Tibial nerve (tissue), 4 donors: ENCODE data around the gene GALK1. TPM values are rescaled to one million over a fixed set of nuclear protein-coding genes. Genes with fewer than 3 reads are reported as not detected.

Source experiments
- DNase-seq, 2 donors: peaks; one replicate each; pipeline ENCODE4 v3.0.0-alpha.2; 2019; ENCODE audit warnings: low spot score in 2 of 2
- H3K27ac ChIP-seq, 4 donors: fragments of 200-600 bp; sonication (generic) in 3 of 4; one replicate each; pipeline ENCODE4 v1.5.1; 2017 to 2019; ENCODE audit warnings: mild to moderate bottlenecking in 1 of 4
- H3K27me3 ChIP-seq, 2 donors: fragments of 200-600 bp; sonication (generic) in 1 of 2; one replicate each; pipeline versions ENCODE4 v1.5.1 to v1.6.0; 2017 to 2019
- H3K36me3 ChIP-seq, 3 donors: fragments of 200-600 bp; sonication (generic); one replicate each; pipeline ENCODE4 v1.5.1; 2018 to 2019
- H3K4me1 ChIP-seq, 4 donors: fragments of 200-600 bp; sonication (generic) in 3 of 4; one replicate each; pipeline ENCODE4 v1.5.1; 2017 to 2019
- H3K4me3 ChIP-seq, 4 donors: fragments of 200-600 bp; sonication (generic) in 3 of 4; one replicate each; pipeline ENCODE4 v1.5.1; 2017 to 2019; ENCODE audit warnings: mild to moderate bottlenecking in 1 of 4, moderate library complexity in 1 of 4
- H3K9me3 ChIP-seq, 4 donors: fragments of 200-600 bp; sonication (generic) in 3 of 4; one replicate each; pipeline ENCODE4 v1.5.1; 2017 to 2019
- EP300 ChIP-seq, 2 donors: sonication (generic); formaldehyde crosslinking; IDR thresholded peaks; one replicate each; pipeline ENCODE4 v1.6.1; 2017; ENCODE audit warnings: antibody characterized with exemption in 2 of 2, mild to moderate bottlenecking in 1 of 2
- POLR2A ChIP-seq, 2 donors: fragments of 450-650 bp; IDR thresholded peaks; one replicate each; pipeline ENCODE4 v1.6.1; 2017; ENCODE audit warnings: antibody characterized with exemption in 2 of 2, mild to moderate bottlenecking in 2 of 2, moderate library complexity in 2 of 2
- WGBS, 2 donors: methylation state at CpG; one replicate each; pipeline ENCODE4 v1.1.5; 2018; 5-methylcytosine and 5-hydroxymethylcytosine counted together
- total RNA-seq, 4 donors: library from RNA; depleted of rRNA; stranded (reverse); fragments of >200 nt; gene quantifications; one replicate each; pipeline ENCODE4 v1.1.0, GENCODE V29; 2016
- TF ChIP-seq, protein P1 (sequence below), 5 experiments: fragments of 200-600 bp in 3 of 5; fragments of 450-650 bp in 2 of 5; sonication (generic) in 3 of 5; IDR thresholded peaks; one replicate each; pipeline ENCODE4 v1.5.1; 2016 to 2019; ENCODE audit warnings: antibody characterized with exemption in 5 of 5, mild to moderate bottlenecking in 3 of 5, moderate library complexity in 2 of 5

The GALK1 gene
- total RNA-seq, 4 donors from 2014 or later: 54.5 to 57.5 (median 55.6) TPM

DNA sequence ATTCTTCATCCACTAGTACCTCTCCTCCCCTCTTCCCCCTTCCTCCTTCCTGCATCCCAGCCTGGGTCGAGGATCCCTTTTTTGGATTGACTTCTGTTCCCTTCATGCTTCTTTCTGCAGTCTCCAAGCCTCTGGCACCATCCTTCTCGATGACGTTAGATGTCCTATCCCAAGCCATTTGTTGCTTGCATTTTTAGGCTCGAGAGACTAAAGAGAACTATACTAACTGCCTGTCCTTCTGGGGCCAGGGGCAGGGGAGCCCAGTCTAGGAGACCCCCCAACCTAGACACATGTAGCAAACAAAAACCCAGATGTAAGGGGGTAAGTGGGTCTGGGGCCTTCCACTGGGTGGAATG, 43.5 kb upstream of the GALK1 start:
- peak overlapping the region in 3 of 4 donors; percentile 11 to 83 (median 79) for H3K27ac ChIP-seq
- H3K27me3 ChIP-seq: no peaks in the 10 kb centered on the region
- no peaks in the 10 kb centered on the region for H3K9me3 ChIP-seq
- WGBS, 2 donors: 63 to 69% methylated on average over 4 of the region's 4 CpGs
- H3K4me1 ChIP-seq: peaks cover 0 to 43% (median 6%) of the 10 kb centered on the region in 4 donors
- TF ChIP-seq EP300 (IDR thresholded peaks at IDR 0.05) (no peak), POLR2A (IDR thresholded peaks at IDR 0.05) (no peak)
- TF ChIP-seq, protein P1, sequence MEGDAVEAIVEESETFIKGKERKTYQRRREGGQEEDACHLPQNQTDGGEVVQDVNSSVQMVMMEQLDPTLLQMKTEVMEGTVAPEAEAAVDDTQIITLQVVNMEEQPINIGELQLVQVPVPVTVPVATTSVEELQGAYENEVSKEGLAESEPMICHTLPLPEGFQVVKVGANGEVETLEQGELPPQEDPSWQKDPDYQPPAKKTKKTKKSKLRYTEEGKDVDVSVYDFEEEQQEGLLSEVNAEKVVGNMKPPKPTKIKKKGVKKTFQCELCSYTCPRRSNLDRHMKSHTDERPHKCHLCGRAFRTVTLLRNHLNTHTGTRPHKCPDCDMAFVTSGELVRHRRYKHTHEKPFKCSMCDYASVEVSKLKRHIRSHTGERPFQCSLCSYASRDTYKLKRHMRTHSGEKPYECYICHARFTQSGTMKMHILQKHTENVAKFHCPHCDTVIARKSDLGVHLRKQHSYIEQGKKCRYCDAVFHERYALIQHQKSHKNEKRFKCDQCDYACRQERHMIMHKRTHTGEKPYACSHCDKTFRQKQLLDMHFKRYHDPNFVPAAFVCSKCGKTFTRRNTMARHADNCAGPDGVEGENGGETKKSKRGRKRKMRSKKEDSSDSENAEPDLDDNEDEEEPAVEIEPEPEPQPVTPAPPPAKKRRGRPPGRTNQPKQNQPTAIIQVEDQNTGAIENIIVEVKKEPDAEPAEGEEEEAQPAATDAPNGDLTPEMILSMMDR (IDR thresholded peaks at IDR 0.05): no peak
- no peak for DNase-seq
- no peak overlapping the region for H3K4me3 ChIP-seq
- peaks cover 0 to 42% (median 0%) of the 10 kb centered on the region in 3 donors for H3K36me3 ChIP-seq

DNA sequence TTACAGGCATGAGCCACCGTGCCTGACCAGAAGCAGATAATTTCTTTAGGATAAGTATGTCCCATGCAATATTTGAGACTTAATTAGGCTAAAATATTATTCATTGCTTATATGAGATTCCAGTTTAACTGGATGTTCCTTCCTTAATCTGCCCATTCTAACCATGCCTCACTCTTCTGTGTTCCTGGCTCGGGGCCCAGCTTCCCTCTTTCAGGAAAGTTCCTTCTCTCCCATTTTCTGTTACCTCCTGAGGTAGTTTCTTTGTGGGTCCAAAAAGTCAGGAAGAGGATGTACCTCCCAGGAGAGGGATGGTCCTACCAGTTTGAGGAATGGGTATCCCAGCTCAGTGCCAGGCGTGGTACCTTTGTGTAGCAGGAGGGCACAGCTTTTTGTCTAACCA, 42.9 kb upstream of the GALK1 start:
- peak overlapping the region in 2 of 4 donors; percentile 79 to 83 for H3K27ac ChIP-seq
- H3K27me3 ChIP-seq: no peaks in the 10 kb centered on the region
- TF ChIP-seq EP300 (IDR thresholded peaks at IDR 0.05): no peak
- TF ChIP-seq, protein P1 (IDR thresholded peaks at IDR 0.05): no peak
- TF ChIP-seq POLR2A (IDR thresholded peaks at IDR 0.05): no peak
- H3K4me1 ChIP-seq: peaks cover 0 to 43% (median 6%) of the 10 kb centered on the region in 4 donors
- H3K36me3 ChIP-seq: peaks cover 0 to 36% (median 0%) of the 10 kb centered on the region in 3 donors
- no peaks in the 10 kb centered on the region for H3K9me3 ChIP-seq
- no peak for DNase-seq
- no peak overlapping the region for H3K4me3 ChIP-seq
- 92 to 94% methylated on average over 3 of the region's 3 CpGs for WGBS, 2 donors

DNA sequence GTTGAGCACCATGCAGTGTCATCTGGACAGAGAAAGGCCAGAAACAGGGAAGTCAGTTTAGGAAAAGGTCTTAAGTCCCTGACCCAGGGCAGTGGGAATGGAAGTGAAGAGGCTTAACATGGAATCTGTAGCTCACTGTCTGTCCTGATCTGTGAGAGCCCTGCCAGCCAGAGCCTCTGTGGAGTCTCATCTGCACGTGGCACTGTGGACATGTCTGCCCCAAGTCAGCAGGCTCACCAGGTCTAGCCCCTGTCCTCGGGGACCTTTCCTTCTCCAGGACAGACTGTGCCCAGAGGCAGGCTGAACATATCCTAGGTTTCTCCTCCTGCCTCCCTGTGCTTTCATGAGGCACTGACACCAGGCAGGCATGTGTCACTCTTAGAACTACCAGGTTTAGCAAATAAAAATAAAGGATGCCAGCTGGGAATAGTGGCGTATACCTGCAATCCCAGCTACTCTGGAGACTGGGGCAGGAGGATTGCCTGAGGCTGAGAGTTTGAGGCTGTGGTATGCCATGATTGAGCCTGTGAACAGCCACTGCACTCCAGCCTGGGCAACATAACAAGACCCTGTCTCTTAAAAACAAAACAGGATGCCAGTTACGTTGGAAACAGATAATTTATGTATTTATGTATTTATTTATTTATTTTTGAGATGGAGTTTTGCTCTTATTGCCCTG, 42.0 kb upstream of the GALK1 start:
- no peaks in the 10 kb centered on the region for H3K9me3 ChIP-seq
- H3K27ac ChIP-seq: no peak overlapping the region
- TF ChIP-seq POLR2A (IDR thresholded peaks at IDR 0.05) (no peak), EP300 (IDR thresholded peaks at IDR 0.05) (no peak)
- TF ChIP-seq, protein P1 (IDR thresholded peaks at IDR 0.05): no peak
- peaks cover 0 to 43% (median 6%) of the 10 kb centered on the region in 4 donors for H3K4me1 ChIP-seq
- no peaks in the 10 kb centered on the region for H3K27me3 ChIP-seq
- WGBS, 2 donors: 76 to 81% methylated on average over 4 of the region's 4 CpGs
- DNase-seq: no peak
- H3K4me3 ChIP-seq: no peak overlapping the region
- H3K36me3 ChIP-seq: peaks cover 0 to 27% (median 0%) of the 10 kb centered on the region in 3 donors

DNA sequence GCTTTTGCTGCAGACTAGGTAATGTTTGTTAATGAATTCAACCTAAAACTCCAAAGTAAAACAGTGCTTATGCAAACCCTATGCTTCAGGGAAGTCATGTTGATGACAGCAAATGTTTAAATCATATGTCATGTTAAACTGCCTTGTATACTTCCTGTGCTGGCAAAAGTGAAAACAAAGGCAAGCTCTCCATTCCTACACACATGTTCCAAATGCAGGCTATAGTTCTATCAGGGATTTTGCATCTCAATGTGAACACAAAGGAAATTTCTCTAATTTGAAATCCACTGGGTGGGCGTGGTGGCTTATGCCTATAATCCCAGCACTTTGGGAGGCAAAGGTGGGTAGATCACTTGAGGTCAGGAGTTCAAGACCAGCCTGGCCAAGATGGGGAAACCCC, 38.9 kb upstream of the GALK1 start:
- peaks cover 0 to 23% (median 10%) of the 10 kb centered on the region in 3 donors for H3K36me3 ChIP-seq
- H3K4me3 ChIP-seq: no peak overlapping the region
- H3K9me3 ChIP-seq: no peaks in the 10 kb centered on the region
- no peak for TF ChIP-seq POLR2A (IDR thresholded peaks at IDR 0.05)
- TF ChIP-seq EP300 (IDR thresholded peaks at IDR 0.05): no peak
- TF ChIP-seq, protein P1 (IDR thresholded peaks at IDR 0.05): no peak
- 85 to 100% methylated on average over 1 of the region's 1 CpG for WGBS, 2 donors
- no peak for DNase-seq
- peaks cover 0 to 22% (median 2%) of the 10 kb centered on the region in 4 donors for H3K4me1 ChIP-seq
- no peak overlapping the region for H3K27ac ChIP-seq
- H3K27me3 ChIP-seq: no peaks in the 10 kb centered on the region

DNA sequence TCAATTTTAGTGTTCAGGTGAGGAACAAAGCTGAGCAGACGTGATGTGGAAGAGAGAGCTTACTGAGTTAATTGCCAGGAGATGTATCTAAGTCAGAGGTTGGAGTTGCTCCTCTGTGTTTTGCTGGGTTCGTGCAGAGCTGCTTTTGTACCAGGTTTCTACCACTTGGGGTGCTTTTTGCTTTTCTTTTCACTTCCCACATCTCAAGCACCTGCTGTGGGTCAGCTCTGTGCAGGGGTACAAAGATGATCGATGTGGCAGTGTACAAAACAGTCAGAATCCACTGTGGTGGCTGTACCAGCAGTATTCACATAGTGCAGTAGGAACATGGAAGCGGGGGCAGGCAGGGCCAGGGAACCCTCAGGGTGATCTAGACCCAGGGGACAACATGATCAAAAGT, 34.4 kb upstream of the GALK1 start:
- peaks cover 0 to 38% (median 17%) of the 10 kb centered on the region in 3 donors for H3K36me3 ChIP-seq
- H3K4me1 ChIP-seq: no peaks in the 10 kb centered on the region
- TF ChIP-seq POLR2A (IDR thresholded peaks at IDR 0.05): no peak
- TF ChIP-seq, protein P1 (IDR thresholded peaks at IDR 0.05): no peak
- TF ChIP-seq EP300 (IDR thresholded peaks at IDR 0.05): no peak
- H3K9me3 ChIP-seq: no peaks in the 10 kb centered on the region
- H3K4me3 ChIP-seq: no peak overlapping the region
- DNase-seq: no peak
- H3K27ac ChIP-seq: no peak overlapping the region
- no peaks in the 10 kb centered on the region for H3K27me3 ChIP-seq
- 83% methylated on average over 4 of the region's 4 CpGs for WGBS, 2 donors
